ENCODE measurements around the gene CAPN1.
"Not testable (repeated sequence)": the region's sequence is repeated elsewhere in the genome, so short reads cannot be mapped to it uniquely, and the experiment has no call there.

- not testable (repeated sequence) for TF ChIP-seq ZBTB33 (CRISPR knock-in tag; IDR thresholded peaks at IDR 0.05); POLR2AphosphoS5 (IDR thresholded peaks at IDR 0.05; ENCODE audit: control insufficient read depth, insufficient read depth, low read depth, low read length); CTCF (IDR thresholded peaks at IDR 0.05 in 2 of 3, conservative IDR thresholded peaks at IDR 0.05 in 1 of 3; ENCODE audit: insufficient read depth in 2 of 3, low read depth in 1 of 3, low read length in 3 of 3)
Measured at GRCh38 chr11:65150131-65150508, 31.6 kb upstream of the CAPN1 start.

Measured in K562 (cell line).